8988T (cell line): Measurements from ENCODE around the gene DTX3L.

Experiments
- DNase-seq: peaks from one replicate; pipeline ENCODE4 v3.0.0; 2011

Gene DTX3L

GRCh38 chr3:122608916-122609315 lies 44.8 kb downstream of the DTX3L start:
- no peak for DNase-seq

DNA sequence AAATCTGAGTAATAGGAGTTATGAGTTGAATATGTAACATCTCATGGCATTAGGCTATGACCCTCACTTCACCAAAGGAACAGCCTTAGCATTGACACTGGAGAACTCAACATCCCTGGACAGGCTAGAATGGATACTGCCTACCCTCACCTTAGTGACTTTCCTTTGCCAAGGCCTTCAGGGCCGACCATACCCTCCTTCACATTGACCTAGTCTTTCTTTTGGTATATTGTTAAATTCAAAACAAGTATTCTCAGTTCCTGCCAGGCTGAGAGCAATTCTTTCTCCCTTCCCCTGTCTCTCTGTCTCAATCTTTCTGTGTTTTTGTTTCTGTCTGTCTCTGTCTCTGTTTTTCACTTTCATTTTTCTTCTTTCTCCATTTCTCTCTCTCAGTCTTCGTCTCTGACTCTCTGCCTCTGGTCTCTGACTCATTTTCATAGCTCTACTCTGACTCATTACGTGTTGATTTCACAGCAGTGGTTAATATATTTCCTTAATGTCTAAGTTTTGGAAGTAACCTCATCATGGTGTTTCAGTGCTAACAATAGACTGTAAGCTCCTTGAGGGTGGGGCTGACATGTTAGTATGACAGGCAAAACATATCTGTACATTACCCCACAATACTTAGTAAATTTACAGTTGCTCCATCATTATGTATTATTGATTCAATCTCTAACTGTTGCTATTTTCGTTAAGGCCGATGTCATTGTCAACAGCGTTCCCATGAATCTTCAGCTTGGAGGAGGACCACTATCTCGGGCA lies 45.8 kb downstream of the DTX3L start:
- DNase-seq: peak; percentile 22

DNA sequence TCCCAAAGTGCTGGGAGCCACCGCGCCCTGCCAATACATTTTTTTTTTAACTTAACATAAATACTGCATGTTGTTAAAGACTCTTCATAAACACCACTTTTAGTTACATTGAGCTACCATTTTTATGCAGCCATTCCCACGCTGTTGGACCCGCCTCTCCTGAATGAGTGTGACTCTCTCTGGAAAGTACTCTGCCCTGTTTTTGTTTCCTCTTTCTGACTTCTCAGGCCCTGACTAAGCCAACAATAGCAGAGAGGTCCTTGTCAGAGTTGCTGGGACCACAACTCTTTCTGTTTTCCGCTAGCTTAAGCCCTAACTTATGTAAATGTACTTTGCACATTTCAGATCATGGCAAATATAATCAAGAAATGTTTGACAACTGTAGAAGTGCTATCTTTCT lies 48.6 kb downstream of the DTX3L start:
- no peak for DNase-seq

DNA sequence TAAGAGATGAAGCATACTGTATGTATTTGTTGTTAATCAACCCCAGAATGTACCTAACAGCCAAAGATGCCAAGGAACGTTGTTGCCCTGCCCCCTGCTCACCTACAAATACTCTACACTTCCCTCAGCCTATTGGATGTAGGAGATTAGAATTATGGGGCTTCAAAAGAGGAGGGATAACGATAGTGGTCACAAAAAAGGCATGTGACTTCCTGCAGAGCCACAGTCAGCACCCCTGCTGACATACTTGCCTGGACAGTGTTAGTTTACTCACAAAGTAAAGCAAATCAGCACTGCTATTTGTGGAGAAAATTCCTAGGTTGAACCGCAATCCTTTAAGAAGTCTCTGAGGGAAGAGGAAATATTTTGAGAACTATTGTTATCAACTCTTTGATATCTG lies 51.2 kb downstream of the DTX3L start:
- DNase-seq: no peak

DNA sequence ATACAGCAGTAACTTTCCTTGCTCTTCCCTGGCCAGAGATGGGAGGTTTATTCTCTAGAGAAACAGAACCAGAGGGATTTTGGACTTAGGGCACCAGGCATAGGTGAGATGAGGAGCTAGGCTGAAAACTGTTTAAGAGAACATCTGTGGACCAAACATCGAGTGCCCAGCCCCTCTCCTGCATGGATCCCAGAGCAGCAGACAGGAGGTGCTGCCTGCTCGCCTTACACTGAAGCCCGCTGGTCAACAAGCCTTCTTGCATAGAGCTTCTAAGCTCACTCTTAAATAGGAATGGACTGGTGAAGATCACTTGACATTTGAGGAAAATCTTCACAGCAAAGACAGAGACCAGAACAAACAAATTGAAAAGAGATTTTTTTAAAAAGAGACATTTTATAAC lies 54.5 kb downstream of the DTX3L start:
- no peak for DNase-seq

GRCh38 chr3:122619040-122619439 lies 54.9 kb downstream of the DTX3L start:
- no peak for DNase-seq

DNA sequence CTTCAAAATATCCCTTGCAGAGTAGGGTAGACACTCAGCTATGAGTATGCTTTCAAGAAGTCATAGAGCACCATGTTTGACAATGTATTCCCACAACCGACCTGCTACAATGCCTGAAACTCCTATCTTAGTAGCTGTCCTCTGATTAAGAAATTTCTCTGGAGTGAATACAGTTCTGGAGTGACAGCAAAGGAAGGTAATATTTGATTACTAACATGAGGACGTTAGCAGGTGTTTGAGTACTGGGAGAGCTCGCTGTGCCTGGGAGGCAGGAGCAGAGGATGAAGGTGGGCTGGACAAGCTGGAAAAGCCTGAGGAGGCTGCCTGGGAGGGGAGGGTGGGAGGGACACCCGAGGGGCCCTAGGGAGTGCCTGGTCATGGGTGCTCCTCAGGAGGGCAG lies 56.3 kb downstream of the DTX3L start:
- no peak for DNase-seq

DNA sequence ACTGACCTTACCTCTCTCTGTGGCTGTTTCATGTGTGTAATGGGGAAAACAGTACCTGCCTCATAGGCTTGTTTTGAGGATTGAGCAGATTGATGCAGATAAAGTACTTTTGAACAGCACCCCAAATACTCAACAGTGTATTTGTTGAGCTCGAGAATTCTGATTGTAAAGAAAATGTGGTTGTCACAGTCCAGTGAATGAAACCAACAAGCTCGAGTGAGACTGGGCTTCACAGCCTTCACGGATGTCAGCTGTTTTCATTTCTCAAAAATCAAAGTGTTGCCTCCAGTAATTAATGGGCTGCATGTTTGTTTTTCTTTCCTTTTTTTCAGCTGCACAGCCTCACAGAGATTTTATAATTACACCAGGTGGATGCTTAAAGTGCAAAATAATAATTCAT lies 57.0 kb downstream of the DTX3L start:
- DNase-seq: no peak

DNA sequence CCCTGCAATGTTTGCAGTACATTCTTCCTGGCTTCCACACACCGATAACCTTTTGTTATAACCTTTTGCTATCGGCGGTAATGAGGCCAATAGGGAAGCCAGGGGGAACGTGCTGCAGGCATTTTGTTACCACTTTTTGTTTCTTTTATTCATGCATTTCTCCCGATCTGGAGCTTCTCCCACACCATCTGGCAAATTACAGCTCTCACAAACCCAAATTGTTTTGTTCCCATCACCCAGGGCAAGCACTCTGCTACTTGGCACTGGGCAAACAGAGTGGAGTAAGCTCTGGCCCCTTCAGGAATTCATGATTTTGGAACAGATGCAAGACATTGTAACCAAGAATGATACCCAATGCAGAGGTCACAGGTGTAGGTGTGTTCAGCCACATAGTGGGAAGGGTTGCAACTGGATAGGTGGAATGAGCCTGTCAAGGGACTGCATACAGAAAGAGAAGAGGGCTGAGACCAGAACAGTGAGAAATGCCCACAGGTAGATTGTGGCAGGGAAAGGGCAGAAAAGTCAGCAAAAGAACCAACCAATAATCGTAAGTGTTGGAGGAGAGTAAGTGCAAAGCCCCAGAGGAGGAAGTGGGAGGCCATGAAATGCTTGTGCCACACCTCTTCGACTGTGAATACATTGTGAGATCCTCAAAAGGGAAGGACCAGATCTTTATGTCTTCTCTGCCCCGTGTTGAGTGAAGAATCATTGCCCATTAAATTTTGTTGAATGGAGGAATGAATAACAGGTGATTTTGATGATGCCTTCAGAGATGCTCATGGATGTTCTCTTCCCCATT lies 59.1 kb downstream of the DTX3L start:
- no peak for DNase-seq
